Mucosa of stomach (tissue), 1 donor: ENCODE data around the gene MOV10L1.

ENCODE experiments used
- H3K27me3 ChIP-seq: one replicate; pipeline ENCODE4 v1.7.0; 2013; ENCODE audit warnings: mild to moderate bottlenecking, low read length; ENCODE audit not compliant: control insufficient read depth, insufficient read depth
- H3K36me3 ChIP-seq: one replicate; pipeline ENCODE4 v1.7.0; 2013; ENCODE audit warnings: low read length; ENCODE audit not compliant: control insufficient read depth, insufficient read depth
- H3K4me1 ChIP-seq: one replicate; pipeline ENCODE4 v1.7.0; 2013; ENCODE audit warnings: mild to moderate bottlenecking, low read length; ENCODE audit not compliant: control insufficient read depth, insufficient read depth
- H3K4me3 ChIP-seq: one replicate; pipeline ENCODE4 v1.7.0; 2013; ENCODE audit warnings: low read length
- H3K9ac ChIP-seq: one replicate; pipeline ENCODE4 v1.7.0; 2013; ENCODE audit warnings: mild to moderate bottlenecking, low read length, moderate library complexity
- H3K9me3 ChIP-seq: one replicate; pipeline ENCODE4 v1.7.0; 2013; ENCODE audit warnings: mild to moderate bottlenecking, low read length, moderate library complexity; ENCODE audit not compliant: control insufficient read depth
- donor health status: Pancreatic carcinoma.

MOV10L1 gene

DNA sequence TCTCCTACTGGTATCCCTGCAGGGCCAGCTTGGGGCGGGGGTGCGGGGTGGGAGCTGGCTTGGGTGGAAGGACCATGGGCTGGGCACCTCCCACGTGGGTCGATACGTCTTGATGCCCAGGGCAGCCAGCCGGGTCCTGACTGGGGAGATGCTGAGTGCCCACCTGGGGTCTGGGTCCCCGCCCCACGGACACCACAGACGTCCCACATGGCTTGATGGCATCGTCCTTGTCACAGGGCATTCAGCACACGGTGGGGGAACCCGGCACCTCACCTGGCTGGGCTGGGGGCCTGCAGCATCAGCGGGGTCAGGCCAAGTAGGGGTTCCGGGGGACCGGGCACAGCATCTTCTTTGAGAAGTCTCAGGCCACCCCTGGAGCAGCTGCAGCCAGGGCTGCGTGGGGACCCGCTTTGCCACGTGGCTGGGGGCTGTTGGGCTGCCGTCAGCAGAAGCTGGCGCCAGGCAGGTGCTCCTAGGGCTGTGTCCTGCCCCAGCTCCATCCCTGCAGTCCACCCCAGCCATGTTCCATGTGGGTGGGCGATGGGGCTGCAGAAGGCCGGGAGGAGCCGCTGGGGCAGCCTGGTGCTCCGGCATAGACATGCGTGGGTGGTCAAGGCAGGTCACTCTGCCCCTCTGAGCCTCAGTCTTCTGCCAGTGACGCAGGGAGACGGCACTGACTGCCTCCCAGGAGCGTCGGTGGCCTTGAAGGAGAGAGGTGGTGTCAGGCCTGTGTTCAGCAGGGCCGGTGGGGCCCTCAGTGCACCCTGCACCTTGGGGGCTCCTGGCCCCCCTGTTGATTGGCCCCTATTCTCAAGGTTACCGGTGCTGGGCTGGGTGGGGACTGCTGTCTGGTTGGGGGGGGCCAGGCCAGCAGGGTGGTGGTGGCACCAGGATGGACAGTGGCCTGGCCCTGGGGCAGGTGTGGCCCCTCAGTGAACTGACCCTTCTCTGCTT lies 119.4 kb downstream of the MOV10L1 start:
- H3K9ac ChIP-seq = no peak overlapping the region
- no peaks in the 10 kb centered on the region for H3K27me3 ChIP-seq
- peaks cover 16% of the 10 kb centered on the region for H3K36me3 ChIP-seq
- H3K4me1 ChIP-seq = no peaks in the 10 kb centered on the region
- H3K9me3 ChIP-seq = no peaks in the 10 kb centered on the region
- no peak overlapping the region for H3K4me3 ChIP-seq

DNA sequence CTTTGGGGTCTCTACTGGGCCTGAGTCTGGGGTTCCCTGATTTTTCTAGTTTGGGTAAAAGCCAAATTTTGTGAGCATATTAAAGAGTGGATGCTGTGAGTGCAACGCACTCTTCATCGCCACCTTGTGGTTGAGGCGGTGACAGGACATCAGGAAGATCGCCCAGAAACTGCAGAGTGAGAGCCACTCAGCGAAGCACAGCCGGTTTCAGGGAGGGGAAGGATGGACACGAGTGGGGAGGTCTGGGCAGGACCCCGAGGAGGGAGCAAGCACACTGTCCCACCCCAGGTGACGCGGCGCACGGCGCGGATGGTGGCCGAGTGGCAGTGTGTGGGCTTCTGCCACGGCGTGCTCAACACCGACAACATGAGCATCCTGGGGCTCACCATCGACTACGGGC lies 120.1 kb downstream of the MOV10L1 start:
- H3K27me3 ChIP-seq = no peaks in the 10 kb centered on the region
- H3K9me3 ChIP-seq = no peaks in the 10 kb centered on the region
- no peak overlapping the region for H3K9ac ChIP-seq
- H3K36me3 ChIP-seq = peaks cover 16% of the 10 kb centered on the region
- no peak overlapping the region for H3K4me3 ChIP-seq
- no peaks in the 10 kb centered on the region for H3K4me1 ChIP-seq

DNA sequence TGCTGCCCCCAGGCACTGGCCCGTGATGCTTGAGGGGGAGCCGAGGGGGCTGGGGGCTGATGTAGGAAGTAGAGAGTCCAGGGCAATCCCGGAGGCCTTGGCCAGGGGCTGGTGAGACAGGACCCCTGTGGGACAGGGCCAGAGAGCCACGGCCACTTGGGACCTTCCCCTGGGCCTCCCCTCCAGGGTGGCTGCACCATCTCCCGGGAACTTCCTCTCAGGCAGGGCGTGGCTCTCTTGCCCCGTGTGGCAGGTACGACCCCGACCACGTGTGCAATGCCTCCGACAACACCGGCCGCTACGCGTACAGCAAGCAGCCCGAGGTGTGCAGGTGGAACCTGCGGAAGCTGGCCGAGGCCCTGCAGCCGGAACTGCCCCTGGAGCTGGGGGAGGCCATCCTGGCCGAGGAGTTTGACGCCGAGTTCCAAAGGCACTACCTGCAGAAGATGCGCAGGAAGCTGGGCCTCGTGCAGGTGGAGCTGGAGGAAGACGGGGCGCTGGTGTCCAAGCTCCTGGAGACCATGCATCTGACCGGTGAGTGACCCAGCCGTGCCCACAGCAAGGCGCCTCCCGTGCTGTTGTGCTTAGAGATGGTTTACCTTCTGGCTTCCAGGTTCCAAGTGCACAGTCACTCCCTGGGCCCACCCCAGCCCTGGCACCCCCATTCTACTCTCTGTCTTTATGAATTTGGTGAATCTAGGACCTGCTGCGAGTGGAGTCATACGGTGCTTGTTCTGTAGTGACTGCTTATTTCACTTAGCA lies 120.8 kb downstream of the MOV10L1 start:
- H3K4me1 ChIP-seq = no peaks in the 10 kb centered on the region
- H3K27me3 ChIP-seq = no peaks in the 10 kb centered on the region
- H3K36me3 ChIP-seq = peaks cover 16% of the 10 kb centered on the region
- no peaks in the 10 kb centered on the region for H3K9me3 ChIP-seq
- no peak overlapping the region for H3K4me3 ChIP-seq
- no peak overlapping the region for H3K9ac ChIP-seq

DNA sequence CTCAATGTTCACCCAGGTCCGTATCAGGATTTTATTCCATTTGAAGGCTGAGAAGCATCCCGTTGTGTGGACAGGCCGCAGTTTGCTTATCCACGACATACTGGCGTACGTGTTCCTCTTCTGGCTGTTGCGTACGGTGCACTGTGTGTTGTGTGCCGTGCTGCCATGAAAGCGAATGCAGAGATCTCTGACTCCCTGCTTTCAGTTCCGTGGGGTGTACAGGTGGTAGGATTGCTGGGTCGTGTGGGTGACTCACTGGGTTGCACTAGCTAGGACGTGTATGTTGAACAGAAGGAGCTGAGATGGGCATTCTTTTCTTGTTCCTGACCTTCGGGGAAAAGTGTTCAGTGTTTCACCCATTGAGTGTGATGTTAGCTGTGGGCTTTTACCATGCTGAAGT lies 121.3 kb downstream of the MOV10L1 start:
- Histone ChIP-seq H3K4me3 (no peak overlapping the region), H3K9me3 (no peaks in the 10 kb centered on the region), H3K36me3 (peaks cover 17% of the 10 kb centered on the region), H3K27me3 (no peaks in the 10 kb centered on the region), H3K9ac (no peak overlapping the region), H3K4me1 (no peaks in the 10 kb centered on the region)
